T47D (cell line): ENCODE data around the gene ATF3.

Experiments
- DNase-seq, 2 experiments: peaks; one replicate each; pipeline versions ENCODE4 v3.0.0 to v3.0.0-alpha.2; 2011 to 2012; ENCODE audit warnings: low read depth in 1 of 2, low spot score in 1 of 2
- JUND ChIP-seq: IDR thresholded peaks from 2 replicates; pipeline ENCODE4 v1.6.1; 2012; ENCODE audit warnings: low read depth
- in situ Hi-C: cut with HindIII; loops from 2 replicates; pipeline ENCODE4 v1.10.0; 2016; ENCODE audit warnings: low sequenced_read_pairs, low pct_unique_long_range_greater_than_20kb

The ATF3 gene

DNA sequence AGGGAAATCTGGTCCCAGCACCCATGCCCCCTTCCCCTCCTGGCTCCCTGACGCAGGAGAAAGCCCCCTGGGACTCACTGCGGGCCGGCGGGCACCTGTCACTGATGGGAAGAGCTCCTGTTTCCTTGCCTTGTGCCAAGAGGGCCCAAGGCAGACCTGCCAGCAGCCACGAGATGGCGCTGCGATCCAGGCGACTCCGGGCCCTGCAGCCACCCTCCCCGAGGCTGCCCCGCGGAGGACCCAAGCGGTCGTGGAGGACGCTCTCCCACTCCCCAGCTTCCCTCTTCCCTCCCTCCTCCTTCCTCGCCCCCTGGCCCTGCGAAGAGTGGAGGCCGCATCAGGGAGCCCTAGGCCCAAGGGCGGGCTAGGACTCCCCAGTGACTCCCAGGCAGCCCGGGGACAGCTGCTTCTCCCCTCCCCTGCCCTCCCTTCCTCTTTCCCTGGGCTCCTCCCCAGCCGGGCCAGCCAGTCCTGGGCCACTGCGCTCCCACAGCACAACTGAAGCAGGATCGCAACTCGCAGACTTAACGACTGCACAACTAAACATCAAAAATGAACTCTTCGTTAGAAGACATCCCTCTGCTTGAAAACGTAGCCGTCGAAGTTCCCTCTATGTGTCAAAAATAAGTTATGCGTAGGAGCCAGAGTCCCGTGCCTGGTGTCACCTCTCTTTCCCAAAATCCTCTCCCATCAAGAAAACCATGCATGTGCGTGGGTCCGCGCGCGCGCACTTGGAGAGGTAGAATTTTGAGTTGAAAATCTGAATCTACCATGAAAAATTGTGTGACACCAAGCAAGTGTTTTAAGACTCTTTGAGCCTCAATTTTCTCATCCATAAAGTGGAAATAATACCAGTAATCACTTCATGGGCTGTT lies 56.9 kb downstream of the ATF3 start:
- in situ Hi-C loops: no loop called here
- TF ChIP-seq JUND: no peak
- peak; percentile 87 to 89 for DNase-seq

DNA sequence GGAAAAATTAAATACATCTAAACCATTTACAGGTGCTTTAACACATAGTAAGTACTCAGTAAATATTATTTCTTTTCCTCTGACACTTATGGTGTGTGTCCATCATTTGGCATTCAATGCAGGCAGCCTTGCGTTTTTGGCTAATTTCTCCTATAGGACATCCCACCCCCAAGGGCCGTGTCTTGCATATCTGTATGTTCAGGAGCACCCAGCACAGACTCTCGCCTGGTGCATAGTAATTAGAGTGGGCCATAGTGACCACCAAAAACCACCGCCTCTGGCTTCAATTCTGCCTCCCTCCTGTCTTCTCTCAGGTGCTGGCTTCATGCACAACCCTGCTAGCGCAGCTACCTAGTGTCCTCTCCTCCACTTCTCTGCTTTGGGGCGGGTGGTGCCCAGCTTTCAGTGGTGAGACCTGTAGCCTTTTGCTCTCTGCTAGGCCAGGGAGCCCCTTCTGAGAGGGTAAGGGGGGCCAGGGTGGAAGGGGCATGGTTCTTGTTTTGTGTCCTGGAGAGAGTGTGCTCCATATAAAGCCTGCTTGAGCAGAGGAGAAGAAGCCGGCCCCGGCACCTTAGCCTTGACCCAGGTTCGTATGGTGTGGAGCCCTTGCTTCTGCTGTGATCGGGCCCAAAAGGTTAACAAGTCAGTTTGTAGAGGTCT lies 57.7 kb downstream of the ATF3 start:
- no peak for DNase-seq
- in situ Hi-C loops: no loop called here
- TF ChIP-seq JUND: no peak

DNA sequence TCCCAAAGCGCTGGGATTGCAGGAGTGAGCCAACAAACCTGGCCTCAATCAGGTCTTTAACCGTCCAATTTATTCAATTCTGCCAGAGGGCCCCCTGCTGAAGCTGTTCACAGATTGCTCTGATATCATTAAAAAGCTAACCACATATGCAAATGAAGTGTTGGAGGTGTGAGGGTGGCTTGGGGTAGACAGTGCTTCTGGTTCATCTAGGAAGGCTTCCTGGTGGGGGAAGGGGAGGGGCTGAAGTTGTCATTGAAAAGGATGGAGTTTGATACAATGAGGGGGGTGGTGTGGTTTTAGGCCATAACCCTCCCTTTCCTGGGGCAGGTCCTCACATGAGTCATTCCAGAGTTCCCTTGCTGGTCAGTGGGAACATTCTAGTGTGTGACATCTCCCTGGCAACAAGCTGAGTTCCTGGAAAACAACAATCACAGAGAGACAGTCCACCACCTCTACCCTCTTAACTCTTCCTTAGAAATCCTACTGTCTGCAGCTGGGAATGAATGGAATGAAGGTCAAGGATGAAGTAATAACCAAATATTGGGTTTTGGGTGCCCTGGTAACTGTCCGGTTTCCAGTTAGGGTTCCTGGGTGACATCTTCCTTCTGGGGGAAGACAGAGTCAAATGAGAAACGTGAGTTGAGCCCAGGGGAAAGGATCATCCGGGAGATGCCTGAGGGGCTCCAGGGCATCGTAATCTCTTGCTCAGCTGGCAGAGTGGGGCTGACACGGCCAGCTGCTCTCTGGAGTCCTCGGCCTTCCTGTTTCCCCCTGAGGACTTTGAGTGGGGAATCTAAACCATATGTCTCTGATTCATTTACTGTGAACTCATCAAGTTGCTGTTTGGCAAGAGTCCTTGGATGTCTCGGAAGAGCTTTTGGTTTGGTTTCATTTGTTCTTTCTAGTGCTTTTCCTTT lies 58.9 kb downstream of the ATF3 start:
- in situ Hi-C loops: no loop called here
- peak in 1 of 2 experiments; percentile 35 for DNase-seq
- no peak for TF ChIP-seq JUND

DNA sequence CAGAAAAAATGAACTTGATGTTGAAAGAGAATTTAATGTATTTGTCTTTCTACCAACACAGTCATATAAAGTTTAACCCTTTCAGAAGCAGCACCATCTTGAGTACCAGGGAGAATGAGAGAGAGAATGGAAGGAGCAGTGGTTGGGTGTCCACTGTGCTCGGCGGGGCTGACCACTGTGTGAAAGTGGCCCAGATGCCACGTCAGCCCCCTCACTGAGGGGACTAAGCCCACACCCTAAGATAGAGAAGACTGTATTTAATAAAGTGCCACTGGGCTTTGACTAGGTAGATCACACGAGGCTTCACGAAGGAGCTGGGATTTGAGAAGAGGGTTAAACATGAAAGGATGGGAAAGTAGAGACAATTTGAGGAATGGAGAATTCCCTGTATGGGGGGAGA lies 59.9 kb downstream of the ATF3 start:
- DNase-seq: no peak
- in situ Hi-C loops: no loop called here
- TF ChIP-seq JUND: no peak

DNA sequence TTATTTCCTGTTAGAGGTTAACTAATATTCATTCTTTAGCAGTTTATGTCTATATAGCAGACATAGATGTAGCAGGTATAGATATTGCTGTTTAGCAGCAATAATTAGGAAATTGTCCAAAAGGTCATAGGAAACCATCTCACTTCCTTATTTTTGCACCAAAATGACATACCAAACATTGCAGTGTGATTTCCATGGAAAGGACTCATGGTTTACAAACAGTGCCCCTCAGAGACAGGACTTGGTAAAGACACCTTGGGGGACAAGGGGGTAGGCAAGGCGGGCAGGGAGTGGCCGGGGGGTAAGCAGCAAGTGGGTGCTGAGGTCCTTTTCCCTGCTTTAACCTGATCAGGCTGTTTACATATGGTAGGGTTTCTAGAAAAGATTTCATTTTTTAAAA lies 60.5 kb downstream of the ATF3 start:
- in situ Hi-C loops: no loop called here
- no peak for DNase-seq
- no peak for TF ChIP-seq JUND

DNA sequence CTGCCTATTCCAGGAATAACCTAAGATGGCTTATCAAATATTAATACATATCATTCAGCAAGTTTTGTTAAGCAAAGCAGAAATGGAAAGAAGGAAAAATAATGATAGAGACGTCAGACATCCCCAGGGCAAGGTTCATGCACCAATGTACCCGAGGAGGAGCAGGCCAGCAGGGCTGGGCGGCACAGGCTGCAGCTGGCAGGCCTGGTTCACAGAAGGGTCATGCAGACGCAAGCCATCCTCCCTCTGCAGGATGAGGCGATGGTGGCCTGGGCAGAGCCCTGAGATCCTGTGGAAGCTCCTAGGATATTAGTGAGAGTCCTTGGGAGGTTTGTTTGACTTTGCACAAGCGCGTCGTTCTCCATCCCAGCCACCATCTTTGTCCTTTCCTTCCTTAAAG lies 61.0 kb downstream of the ATF3 start:
- in situ Hi-C loops: no loop called here
- DNase-seq: no peak
- TF ChIP-seq JUND: no peak

DNA sequence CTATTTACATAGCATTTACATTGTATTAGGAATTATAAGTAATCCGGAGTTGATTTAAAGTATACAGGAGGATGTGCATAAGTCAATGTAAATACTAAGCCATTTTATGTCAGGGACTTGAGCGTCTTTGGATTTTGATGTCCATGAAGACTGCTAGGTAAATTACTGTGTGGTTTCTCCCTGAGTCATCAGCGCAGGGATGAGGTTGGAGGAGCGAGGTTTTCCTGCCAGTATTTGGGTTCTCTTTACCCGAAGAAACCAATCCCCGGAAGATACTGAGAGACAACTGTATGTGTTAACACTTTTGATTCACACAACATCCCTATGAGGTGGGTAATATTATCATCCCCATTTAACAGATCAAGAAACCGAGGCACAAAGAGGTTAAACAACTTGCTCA lies 61.7 kb downstream of the ATF3 start:
- in situ Hi-C loops: no loop called here
- no peak for TF ChIP-seq JUND
- no peak for DNase-seq
